C1 segment of cervical spinal cord (tissue), 14 donors: ENCODE results near the gene AIG1.

Experiments used
- DNase-seq, 14 donors: peaks; one replicate each; lab custom pipeline; 2025; lab: John Stamatoyannopoulos, UW

The AIG1 gene

GRCh38 chr6:143195349-143195845, 134.7 kb downstream of the AIG1 start:
- DNase-seq: no peak

DNA sequence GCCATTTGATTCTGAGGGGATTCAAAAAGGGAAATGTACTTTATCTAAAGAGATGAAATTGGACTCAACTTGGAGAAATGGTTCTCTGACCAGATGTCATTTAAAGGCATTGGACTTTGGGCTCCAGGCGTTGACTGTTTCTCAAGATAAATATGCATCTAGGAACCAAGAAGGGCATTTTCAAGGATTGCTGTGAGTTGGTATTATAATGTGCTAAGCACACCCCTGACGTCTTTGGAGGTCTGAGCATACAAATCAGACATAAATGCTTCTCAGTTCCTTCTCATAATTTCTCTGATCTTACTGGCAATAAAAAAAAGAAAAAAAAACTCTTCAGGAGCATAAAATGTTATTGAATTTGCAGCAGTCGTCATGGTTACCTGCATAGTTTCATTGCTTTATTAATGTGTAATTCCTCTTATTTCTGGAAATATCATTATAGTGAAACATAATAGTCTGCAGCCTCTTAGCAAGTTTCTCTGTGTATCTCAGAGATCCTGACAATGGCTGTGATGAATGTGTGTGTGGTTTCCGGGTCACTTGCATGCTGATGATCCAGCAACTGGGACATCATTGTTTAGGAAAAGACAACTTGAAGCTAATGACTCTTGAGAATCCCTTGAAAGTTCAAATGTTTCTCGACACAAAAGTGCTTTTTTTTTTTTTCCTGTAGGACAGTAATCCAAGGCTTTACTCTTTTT, 136.0 kb downstream of the AIG1 start:
- DNase-seq: no peak

DNA sequence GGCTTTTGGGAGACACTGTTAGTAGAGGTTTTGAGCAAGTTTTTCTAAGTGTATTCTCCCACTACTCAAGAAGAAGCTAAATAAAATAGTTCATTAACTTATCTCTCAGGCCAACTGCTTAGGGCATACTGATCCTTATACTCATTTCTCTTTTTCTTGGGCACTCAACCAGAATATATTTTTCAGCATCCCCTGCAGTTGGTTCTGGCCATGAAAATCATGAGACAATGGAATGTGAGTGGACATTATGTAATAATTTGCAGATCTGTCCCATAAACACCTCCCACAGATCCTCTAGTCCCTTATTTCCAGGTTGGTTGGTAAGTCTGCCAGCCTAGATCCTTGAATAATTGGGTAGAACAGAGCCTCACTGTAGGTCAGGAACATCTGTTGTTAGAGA, 136.7 kb downstream of the AIG1 start:
- no peak for DNase-seq

DNA sequence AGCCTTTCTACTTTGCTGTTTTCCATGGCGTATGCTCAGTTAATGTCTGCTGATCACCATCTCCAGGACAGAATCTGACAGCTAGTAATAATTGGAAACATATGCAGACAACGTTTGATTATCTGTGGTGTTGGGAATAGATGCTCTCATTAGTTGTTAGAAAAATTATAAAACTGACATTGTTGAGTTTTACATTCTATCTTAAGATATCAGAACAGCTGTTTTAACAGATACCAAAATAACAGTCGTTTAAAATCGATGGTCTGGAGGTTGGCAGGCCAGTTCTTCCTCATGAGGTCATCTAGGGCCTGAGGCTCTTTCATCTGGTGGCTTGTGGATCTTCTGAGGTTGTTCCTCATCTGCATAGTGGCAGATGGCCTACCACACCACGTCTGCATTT, 137.6 kb downstream of the AIG1 start:
- DNase-seq: no peak

GRCh38 chr6:143199291-143199690, 138.6 kb downstream of the AIG1 start:
- DNase-seq: no peak

DNA sequence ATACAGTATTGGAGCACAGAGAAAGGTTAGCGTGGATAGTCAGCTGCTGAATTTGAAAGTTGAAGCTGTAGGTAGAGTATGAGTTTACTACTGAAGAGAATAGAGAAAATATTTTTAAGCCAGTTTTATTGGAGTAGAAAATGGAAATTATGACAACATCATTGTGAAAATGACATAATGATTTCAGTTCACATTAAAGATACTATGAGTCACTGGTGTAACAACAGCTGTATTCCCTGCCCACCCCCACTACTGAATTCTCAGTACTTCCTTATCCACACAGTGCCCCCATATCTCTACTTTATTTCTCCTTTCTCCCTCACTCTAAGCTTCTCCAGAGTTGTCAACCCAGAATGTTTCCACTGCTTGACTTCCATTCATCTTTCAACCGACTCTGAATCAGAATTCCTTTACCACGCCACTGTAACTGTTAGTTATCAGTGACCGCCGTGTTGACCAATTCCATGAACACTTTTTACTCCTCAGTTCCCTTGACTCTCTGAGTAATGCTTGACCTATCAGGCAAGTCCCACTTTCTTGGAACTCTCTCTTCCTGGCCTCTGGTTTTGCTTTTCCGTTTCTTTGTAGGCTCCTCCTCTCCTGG, 139.6 kb downstream of the AIG1 start:
- no peak for DNase-seq

GRCh38 chr6:143204045-143204444, 143.4 kb downstream of the AIG1 start:
- DNase-seq: no peak

DNA sequence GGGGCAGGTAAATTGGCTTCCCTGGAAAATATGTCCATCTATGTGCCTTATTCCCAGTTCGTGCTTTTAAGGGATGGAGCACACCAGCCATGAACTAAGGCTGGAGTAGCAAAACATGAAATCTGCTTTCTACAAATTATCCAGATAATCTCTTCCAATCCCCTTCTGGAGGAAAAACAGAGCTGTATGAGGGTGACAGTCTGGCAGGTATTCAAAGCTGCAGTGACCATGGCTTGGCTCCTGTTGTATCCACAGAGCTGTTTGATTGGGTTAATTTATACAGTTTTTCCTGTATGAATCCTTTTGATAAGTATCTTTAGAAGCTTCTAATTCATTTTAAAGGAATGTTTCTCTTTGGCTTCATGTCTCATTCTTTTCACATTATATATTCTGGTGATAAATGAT, 144.4 kb downstream of the AIG1 start:
- DNase-seq: no peak

- no peak for DNase-seq
These were observed 144.9 kb downstream of the AIG1 start for GRCh38 chr6:143205585-143205984.

- no peak for DNase-seq
These were observed 145.3 kb downstream of the AIG1 start for GRCh38 chr6:143205991-143206390.

- DNase-seq: no peak
These were observed 145.9 kb downstream of the AIG1 start for GRCh38 chr6:143206550-143206949.

- DNase-seq: no peak
These were observed 149.7 kb downstream of the AIG1 start for GRCh38 chr6:143210420-143210819.

GRCh38 chr6:143213859-143214376, 153.2 kb downstream of the AIG1 start:
- no peak for DNase-seq

- DNase-seq: no peak
These were observed 154.7 kb downstream of the AIG1 start for GRCh38 chr6:143215363-143215762.

GRCh38 chr6:143215771-143216170, 155.1 kb downstream of the AIG1 start:
- no peak for DNase-seq

- DNase-seq: no peak
These were observed 157.5 kb downstream of the AIG1 start for GRCh38 chr6:143218233-143218632.

GRCh38 chr6:143221698-143222097, 161.0 kb downstream of the AIG1 start:
- no peak for DNase-seq

DNA sequence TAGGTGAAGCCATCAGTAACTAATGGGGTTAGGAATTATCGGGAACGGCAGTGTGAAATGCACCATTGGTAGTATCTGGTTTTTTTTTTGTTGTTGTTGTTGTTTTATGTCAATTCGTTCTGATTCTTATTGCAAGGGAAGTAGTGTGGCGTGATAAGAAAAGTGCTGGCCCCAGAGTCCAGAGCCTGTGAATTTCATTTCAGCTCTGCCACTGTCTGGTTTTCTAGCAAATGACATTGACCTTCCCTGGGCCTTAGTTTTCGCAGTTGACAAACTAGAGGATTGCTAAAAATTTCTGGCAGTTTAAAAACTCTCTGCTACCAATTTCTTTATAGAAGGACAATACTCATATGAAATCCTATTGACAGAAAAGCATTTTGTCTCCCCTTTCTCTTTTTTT, 161.6 kb downstream of the AIG1 start:
- no peak for DNase-seq

GRCh38 chr6:143222801-143223231, 162.1 kb downstream of the AIG1 start:
- peak in 1 of 14 donors; percentile 8 for DNase-seq

DNA sequence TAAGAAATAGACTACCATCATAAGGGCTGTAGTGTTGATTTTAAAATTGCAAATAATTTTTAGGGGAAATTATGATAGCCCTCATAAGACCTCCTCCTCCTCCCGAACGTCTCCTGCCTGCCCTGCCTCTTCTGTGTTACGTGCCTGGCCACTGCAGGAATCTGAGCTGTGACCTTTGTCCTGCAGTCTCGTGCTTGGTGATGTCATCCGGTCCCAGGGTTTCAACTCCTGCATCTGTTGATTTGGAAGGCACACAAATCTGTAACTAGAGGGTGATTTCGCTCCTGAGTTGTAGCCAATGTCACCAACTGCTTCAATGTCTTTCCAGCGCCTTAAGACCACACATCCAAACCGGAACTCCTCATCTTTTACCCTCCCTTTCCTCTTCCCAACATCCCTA, 163.2 kb downstream of the AIG1 start:
- peak in 1 of 14 donors; percentile 12 for DNase-seq

- no peak for DNase-seq
These were observed 163.8 kb downstream of the AIG1 start for GRCh38 chr6:143224516-143224915.

DNA sequence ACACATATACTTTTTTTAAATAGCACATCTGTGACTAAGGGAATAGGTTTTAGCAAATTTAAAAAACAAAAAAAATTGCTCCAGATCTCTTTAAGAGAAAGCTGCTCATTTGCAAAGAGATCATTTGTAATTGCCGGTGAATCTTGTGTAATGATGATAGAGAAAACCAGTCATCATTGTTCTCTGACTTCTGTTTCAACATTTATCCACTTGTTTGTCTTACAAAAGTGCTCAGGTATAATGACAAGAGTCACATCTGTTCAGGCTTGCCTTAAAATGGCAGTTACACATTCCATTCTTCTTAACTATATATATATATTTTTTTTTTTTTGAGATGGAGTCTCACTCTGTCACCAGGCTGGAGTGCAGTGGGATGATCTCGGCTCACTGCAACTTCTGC, 165.2 kb downstream of the AIG1 start:
- no peak for DNase-seq

GRCh38 chr6:143227675-143228074, 167.0 kb downstream of the AIG1 start:
- DNase-seq: no peak
